ENCODE data around the gene OR8G5.
"Not testable (repeated sequence)": the region's sequence is repeated elsewhere in the genome, so short reads cannot be mapped to it uniquely, and the experiment has no call there.

The OR8G5 gene, protein sequence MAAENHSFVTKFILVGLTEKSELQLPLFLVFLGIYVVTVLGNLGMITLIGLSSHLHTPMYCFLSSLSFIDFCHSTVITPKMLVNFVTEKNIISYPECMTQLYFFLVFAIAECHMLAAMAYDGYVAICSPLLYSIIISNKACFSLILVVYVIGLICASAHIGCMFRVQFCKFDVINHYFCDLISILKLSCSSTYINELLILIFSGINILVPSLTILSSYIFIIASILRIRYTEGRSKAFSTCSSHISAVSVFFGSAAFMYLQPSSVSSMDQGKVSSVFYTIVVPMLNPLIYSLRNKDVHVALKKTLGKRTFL

DNA sequence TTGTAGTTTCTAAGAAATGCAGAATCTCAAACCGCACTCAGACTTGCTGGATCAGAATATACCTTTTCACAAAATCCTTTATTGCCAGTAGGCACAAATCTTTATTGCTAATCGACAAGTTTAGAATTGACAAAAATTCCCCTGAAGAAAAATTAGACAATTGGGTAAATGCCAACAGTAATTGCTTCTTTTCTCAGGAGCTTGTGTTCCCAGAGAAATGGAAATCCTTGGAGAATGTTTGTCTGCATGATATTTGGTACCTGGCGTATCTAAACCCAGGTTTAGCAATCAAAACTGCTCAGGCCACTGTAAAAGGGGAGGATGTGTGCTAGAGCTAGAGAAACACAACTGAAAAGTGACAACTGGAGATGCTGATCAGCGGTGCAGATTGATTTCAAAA, at the start of gene OR8G5:
TSS of gene OR8G5 (plus strand) at position 301 of the 400 bp plus-strand sequence. CDS start 8,556 bp downstream, outside the sequence.
- no peak for DNase-seq

DNA sequence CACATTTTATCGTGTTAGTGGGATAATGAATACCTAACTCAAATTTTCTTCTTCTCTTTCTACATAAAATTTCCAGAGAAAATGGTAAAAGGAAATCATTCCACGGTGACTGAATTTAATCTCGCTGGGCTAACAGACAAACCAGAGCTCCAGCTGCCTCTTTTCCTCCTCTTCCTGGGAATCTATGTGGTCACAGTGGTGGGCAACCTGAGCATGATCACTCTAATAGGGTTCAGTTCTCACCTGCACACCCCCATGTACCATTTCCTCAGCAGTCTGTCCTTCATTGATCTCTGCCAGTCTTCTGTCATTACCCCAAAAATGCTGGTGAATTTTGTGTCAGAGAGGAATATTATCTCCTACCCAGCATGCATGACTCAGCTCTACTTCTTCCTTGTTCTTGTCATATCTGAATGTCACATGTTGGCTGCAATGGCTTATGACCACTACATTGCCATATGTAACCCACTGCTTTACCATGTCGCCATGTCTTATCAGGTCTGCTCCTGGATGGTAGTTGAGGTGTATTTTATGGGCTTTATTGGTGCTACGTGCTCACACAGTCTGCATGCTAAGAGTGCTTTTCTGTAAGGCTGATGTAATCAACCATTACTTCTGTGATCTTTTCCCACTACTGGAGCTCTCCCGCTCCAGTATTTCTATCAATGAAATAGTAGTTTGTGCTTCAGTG, 48.9 kb upstream of the OR8G5 start:
- DNase-seq: no peak

DNA sequence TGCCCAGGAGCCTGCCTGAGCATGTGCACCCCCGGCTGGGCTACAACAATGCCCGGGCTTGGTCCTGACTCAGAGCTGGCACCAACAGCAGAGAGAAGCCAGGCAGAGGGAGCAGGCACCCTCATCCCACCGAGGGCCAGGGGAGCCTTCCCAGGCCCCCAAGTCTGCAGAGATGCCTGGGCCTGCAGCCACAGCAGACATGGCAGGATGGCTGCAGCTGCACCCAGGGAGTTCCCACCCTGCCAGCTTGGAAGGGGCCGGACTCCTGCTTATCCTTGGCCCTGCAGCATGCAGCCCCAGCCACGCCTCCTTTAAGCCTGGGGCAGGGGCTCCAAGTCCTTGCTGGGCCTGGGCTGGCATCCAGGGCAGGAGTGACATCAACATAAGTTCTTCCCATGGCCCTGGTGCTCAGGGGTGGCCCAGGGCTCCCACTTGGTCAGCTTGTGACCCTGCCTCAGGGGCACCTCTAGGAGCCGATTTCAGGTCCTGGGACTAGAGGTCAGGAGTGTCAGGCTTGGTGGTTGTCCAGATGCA, 46.3 kb upstream of the OR8G5 start:
- DNase-seq: no peak

DNA sequence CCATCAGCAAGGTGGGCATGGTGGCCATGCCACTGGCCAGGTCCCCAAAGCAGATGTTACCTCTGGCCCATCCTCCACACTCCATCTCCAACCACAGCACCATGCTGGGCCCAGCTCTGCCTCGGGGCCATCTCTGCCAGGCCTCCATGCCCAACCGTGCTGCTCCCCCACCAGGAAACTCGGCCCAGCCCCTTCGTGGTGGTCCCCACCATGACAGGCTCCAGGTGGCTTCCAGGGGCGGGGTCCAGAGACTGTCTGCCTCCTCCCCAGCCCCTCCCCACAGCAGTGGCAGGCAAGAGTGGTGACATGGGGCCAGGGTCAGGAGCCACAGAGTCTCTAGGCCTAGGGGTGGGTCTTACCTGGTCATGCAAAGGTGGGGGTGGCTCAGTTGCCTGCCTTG, 45.8 kb upstream of the OR8G5 start:
- DNase-seq: no peak

DNA sequence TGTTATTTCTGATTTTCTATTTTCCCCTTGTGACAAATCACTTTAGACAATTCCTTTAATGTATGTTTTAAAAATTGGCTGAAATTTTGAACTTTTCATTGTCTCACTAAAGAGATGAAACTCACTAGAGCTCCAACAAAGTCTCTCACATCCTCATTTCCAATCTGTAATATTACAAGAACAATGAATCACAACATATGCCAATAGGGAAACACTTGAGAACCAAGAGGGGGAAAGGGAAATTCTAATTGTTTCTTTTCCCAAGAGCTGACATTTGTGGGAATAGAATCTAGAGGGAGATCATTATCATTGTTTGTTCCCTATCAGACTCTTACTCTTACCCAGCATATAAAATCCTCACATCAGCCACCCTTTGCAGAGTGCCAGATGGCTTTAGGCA, 44.9 kb upstream of the OR8G5 start:
- no peak for DNase-seq

DNA sequence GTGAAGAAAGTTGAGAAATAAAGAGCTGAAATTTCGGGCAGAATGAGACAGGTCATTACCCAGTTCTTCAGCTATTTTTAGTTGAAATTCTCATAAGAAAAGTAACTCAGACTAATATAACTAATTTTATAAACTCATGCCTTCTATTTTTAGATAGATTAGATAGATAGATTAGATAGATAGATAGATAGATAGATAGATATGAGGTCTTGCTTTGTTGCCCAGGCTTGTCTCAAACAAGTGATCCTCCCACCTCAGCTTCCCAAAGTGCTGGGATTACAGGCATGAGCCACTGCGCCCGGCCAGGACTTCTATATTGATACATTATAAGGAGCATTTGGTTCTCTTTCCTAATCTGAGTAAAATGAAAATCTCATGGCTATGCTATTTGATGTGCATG, 42.1 kb upstream of the OR8G5 start:
- DNase-seq: no peak

DNA sequence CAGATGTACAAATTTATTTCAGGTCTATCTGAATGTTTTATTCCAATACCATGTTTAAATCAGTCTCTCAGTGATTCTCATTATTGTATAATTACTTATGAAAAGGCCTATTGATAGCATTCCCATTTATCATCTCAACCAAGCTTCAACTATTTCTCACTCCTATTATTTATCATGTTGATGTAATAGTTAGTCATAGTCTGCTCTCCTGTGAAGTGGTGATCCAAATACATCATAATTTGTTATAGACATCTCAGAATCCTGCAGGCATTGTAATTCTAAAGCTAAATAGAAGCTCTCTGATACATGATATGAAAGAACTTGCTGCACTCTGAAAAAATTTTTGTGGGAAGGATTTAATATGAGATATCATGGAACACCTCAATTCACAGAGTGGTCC, 37.0 kb upstream of the OR8G5 start:
- DNase-seq: no peak

DNA sequence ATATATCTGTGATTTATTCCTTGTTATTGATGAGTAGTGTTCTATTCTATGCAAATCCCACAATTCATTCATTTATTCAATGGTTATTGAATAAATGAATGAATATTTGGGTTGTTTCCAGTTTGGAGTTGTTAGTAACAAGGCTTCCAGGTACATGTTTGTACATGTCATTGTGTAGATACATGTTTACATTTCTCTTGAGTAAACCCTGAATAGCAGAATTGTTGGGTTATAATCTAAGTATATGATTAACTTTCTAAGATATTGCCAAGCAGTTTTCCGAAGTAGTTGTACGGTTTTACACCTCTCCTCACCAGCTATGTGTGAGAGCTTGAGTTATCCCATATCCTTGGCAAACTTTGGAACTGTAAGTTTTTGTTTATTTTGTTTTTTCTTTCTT, 33.8 kb upstream of the OR8G5 start:
- no peak for DNase-seq

DNA sequence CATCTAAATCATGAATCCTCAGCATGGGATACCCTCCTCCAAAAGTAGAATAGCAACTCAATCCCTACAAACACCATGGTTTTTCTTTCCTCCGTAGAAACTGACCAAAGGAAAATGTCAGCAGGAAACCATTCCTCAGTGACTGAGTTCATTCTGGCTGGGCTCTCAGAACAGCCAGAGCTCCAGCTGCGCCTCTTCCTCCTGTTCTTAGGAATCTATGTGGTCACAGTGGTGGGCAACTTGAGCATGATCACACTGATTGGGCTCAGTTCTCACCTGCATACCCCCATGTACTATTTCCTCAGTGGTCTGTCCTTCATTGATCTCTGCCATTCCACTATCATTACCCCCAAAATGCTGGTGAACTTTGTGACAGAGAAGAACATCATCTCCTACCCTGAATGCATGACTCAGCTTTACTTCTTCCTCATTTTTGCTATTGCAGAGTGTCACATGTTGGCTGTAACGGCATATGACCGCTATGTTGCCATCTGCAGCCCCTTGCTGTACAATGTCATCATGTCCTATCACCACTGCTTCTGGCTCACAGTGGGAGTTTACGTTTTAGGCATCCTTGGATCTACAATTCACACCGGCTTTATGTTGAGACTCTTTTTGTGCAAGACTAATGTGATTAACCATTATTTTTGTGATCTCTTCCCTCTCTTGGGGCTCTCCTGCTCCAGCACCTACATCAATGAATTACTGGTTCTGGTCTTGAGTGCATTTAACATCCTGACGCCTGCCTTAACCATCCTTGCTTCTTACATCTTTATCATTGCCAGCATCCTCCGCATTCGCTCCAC, 31.4 kb upstream of the OR8G5 start:
- peak in 1 of 2 donors; percentile 48 for DNase-seq

DNA sequence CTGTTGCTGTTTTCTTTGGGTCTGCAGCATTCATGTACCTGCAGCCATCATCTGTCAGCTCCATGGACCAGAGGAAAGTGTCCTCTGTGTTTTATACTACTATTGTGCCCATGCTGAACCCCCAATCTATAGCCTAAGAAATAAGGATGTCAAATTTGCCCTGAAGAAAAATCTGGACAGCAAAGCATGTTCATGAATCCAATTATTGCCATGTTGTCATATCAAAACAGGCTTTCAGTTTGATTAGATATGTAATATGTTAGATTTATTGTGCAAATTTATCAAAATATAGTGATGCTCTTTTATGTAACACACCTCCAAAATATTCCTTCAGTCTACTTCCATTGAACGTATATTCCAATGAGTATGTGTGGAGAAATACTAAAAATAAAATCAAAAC, 30.7 kb upstream of the OR8G5 start:
- DNase-seq: no peak

DNA sequence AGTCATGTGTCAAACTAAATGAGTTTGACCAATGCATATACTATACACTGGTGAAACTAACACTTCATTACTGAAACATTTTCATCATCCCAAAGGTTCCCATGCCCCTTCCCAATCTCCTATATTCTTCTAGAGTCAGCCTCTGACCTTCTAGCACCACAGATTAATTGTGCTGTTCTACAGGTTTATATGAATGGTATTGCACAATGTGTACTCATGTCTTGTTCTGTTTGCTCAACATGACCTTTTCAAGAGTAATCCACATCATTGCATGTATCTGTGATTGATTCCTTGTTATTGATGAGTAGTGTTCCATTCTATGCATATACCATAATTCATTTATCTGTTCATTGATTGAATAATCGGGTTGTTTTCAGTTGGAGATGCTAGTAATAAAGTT, 22.8 kb upstream of the OR8G5 start:
- no peak for DNase-seq

DNA sequence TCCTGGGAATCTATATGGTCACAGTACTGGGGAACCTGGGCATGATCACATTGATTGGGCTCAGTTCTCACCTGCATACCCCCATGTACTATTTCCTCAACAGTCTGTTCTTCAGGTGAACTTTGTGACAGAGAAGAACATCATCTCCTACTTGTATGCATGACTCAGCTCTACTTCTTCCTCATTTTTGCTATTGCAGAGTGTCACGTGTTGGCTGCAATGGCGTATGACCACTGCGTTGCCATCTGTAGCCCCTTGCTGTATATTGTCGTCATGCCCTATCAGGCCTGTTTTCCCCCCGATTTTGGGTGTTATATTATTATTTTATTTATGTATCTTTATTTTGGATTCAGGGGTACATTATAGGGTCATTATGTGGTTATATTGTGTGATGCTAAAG, 17.7 kb upstream of the OR8G5 start:
- no peak for DNase-seq

DNA sequence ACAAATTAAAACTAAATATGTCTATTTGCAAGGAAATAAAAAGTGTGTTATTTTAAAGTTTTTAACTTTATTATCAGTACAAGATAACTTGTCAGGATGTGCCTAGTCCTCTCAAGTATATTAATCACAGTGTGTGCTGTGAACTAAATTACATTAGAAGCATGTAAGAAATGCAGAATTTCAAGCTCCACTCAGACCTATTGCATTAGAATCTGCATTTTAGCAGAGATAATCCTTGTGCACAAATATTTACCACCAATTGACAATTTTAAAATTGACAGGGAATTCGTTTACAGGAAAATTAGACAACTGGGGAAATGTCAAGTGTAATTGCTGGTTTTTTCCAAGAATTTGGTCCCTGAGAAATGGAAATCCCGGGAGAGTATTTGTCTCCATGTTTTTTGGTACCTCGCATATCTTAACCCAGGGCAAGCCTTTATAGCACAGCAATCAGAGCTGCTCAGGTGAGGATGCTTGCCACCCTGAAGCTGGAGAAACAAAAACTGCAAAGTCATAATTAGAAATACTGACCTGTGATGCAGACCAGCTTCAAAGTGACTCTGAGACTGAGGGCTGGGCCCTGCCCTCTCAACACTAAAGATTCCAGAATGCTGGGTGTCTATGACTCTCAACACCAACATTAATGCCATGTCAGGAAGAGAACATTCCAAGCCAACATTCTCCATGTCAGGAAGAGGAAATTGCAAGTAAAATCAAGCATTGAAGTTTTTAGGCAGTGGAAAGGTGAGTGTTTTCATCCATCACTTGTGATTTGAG, 15.4 kb upstream of the OR8G5 start, which contains the start of gene OR8G1:
TSS of gene OR8G1 (plus strand) at position 475 of the 777 bp plus-strand sequence. CDS start 8,581 bp downstream, outside the sequence.
- no peak for DNase-seq

DNA sequence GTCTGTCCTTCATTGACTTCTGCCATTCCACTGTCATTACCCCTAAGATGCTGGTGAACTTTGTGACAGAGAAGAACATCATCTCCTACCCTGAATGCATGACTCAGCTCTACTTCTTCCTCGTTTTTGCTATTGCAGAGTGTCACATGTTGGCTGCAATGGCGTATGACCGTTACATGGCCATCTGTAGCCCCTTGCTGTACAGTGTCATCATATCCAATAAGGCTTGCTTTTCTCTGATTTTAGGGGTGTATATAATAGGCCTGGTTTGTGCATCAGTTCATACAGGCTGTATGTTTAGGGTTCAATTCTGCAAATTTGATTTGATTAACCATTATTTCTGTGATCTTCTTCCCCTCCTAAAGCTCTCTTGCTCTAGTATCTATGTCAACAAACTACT, 6.3 kb upstream of the OR8G5 start:
- not testable (repeated sequence) for DNase-seq

DNA sequence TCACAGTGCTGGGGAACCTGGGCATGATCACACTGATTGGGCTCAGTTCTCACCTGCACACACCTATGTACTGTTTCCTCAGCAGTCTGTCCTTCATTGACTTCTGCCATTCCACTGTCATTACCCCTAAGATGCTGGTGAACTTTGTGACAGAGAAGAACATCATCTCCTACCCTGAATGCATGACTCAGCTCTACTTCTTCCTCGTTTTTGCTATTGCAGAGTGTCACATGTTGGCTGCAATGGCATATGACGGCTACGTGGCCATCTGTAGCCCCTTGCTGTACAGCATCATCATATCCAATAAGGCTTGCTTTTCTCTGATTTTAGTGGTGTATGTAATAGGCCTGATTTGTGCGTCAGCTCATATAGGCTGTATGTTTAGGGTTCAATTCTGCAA, 8.9 kb downstream of the OR8G5 start:
- DNase-seq: not testable (repeated sequence)

DNA sequence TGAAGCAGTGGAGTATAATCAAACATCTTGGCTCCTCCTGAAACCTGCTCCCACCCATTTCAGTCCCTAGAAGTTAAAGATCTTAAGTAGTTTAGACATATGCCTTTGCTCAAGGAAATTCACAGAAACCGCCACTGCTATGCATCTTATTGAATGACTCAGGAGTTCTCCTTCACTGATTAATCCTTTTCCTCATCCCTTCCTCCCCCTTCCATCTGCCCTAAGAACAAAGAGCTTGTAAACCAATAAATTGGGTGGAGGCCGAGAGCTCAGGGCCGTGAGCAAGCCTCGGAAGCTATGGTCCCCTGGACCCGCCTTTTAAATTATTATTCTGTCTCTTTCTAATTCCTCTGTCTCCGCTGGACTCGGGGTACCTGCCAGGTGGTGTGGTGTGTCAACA, 14.7 kb downstream of the OR8G5 start:
- not testable (repeated sequence) for DNase-seq

DNA sequence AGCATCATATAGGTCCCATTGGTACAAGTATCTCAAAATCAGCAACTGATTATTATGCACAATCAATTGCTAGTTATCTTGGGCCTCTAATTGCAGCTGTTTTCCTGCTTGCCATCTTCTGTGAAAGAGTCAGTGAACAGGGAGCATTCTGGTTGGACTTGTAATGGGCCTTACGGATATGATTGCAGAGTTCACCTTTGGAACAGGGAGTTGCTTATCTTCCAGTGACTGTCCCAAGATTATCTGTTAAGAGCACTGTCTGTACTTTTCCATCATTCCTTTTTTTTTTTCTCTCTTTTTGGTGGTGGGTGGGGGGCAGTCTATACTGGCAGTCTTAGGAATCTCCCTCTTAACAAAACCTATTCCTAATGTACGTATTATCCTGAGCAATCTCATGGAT, 17.8 kb downstream of the OR8G5 start:
- no peak for DNase-seq

DNA sequence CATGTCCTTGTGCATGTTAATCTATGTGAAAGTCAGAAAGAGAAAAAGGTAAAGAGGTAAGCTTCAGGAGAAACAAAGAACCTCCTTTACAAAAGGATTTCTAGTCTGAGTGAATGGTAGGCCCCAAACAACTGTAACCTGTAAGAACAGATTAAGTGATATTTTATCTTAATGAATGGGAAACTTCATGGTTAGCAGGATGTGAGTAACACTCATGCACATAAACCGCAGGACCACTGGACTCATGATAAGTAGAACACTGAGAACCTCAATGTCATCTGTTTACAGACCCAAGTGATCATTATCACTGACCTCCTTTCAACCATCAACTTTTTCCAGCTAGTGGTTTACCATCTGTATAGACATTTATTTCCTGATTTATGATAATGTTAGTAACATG, 19.9 kb downstream of the OR8G5 start:
- DNase-seq: no peak

DNA sequence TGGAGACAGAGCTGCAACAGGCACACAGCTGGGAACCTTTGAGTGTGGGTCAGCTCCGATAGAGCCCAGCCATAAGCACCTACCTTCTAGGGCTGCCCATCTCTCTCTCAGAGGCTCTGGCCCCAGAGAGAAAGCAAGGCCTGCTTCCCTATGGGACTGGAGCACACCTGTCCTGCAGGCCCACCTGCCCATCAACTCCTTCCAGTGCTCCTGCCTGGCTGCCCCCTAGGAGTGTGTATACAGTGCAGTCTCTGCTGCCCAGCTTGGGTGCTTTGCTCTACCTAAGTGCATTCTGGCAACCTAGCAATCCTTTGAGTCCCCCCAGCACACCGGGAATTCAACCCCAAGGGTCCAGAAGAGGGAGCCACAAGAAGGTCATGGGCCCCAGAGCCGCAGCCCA, 21.0 kb downstream of the OR8G5 start:
- DNase-seq: no peak

DNA sequence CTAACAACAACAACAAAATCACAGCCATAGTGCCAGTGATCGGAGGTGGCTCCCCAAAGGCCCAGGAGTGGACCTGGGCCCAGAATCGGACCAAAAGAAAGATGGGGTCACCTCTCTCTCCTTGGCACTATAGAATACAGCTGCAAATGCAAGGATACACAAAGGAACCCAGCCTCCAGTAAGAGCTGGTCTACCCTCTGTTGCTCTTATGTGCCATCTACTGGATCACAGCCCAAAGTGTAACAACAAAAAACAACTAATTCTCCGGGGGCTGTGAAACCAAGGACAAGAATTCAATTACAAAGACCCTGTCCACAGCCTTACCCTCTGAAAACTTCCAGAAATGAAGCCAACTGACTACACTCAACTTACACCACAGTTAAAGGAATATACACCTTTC, 21.6 kb downstream of the OR8G5 start:
- no peak for DNase-seq

DNA sequence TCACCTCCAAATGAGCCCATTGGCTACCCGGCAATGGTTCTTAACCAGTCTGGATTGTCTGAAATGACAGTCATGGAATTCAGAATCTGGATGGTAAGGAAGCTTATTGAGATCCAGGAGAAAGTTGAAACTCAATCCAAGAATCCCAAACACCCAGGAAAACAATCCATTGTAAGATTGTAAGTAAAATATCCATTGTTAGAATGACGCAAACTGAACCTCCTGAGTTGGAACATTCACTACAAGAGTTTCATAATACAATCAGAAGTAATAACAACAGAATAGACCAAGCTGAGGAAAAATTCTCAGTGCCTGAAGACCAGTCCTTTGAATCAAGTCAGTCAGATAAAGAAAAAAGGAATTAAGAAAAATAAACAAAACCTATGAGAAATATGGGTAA, 22.1 kb downstream of the OR8G5 start:
- no peak for DNase-seq

DNA sequence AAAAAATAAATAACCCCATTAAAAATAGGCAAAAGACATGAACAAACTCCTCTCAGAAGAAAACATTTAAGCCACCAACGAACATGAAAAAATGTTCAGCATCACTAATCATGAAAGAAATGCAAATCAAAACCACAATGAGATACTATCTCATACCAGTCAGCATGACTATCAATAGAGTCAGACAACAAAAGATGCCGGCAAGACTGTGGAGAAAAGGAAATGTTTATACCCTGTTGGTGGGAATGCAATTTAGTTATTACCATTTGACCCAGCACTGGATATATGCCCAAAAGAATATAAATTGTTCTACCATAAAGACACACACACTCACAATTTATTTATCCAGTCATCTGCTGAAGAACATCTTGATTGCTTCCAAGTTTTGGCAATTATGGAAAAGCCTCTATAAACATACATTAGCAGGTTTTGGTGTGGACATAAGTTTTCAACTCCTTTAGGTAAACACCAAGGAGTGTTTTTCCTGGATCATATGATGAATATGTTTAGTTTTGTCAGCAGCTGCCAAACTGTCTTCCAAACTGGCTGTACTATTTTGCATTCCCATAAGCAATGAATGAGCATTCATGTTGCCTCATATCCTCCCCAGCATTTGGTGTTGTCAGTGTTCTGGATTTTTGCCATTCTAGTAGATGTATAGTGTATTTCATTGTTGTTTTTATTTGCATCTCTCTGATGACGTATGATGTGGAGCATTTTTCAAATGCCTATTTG, 29.6 kb downstream of the OR8G5 start:
- DNase-seq: no peak

All from CD4-positive, alpha-beta T cell treated with Interleukin-4 for 1 hour (primary cell).